Panc1 (cell line): Measurements from ENCODE around the gene CNPY2. TPM values are rescaled to one million over a fixed set of nuclear protein-coding genes. Genes with fewer than 3 reads are reported as not detected.

Experiments
- ATAC-seq: fragments of 200-7000 bp; cut with Tn5 transposase; 2 replicates; pipeline ENCODE4 v1.9.1; 2020; ENCODE audit warnings: mild to moderate bottlenecking, moderate library complexity
- BruUV-seq: library from RNA; stranded (reverse); fragments of 400-500 nt; replicated peaks from 2 replicates; lab custom pipeline; 2021; lab: Mats Ljungman, UMichigan
- CTCF ChIA-PET: fragments of 300-600 bp; sonication (Branson Sonifier 250); formaldehyde crosslinking; loops from one replicate; lab custom pipeline; 2022; ENCODE audit warnings: antibody characterized with exemption; lab: Charles Lee
- POLR2A ChIA-PET: fragments of 300-600 bp; sonication (Branson Sonifier 250); formaldehyde crosslinking; loops from one replicate; lab custom pipeline; 2022; ENCODE audit warnings: antibody characterized with exemption; lab: Charles Lee
- DNase-seq: peaks from one replicate; pipeline ENCODE4 v3.0.0-alpha.2; 2010; ENCODE audit warnings: low read depth, low spot score
- H3K27ac ChIP-seq: 2 replicates; pipeline ENCODE4 v1.5.1; 2011; ENCODE audit warnings: mild to moderate bottlenecking, low read length, inconsistent platforms
- H3K27me3 ChIP-seq: fragments of 200-500 bp; sonication (Bioruptor generic); 2 replicates; pipeline ENCODE4 v1.6.0; 2014; ENCODE audit warnings: low read length, inconsistent platforms; ENCODE audit not compliant: control insufficient read depth, insufficient read depth
- H3K36me3 ChIP-seq: fragments of 200-500 bp; sonication (Bioruptor generic); 2 replicates; pipeline ENCODE4 v1.5.1; 2014; ENCODE audit warnings: inconsistent platforms, mild to moderate bottlenecking, low read length, moderate library complexity; ENCODE audit not compliant: control insufficient read depth, insufficient read depth
- H3K4me1 ChIP-seq: 2 replicates; pipeline ENCODE4 v1.5.1; 2011; ENCODE audit warnings: inconsistent platforms, mild to moderate bottlenecking, low read length, moderate library complexity; ENCODE audit not compliant: control insufficient read depth, insufficient read depth
- H3K4me3 ChIP-seq, 2 experiments: 2 replicates each; pipeline ENCODE4 v1.5.1; 2011 to 2012; ENCODE audit warnings: low read depth in 2 of 2, low read length in 2 of 2, mild to moderate bottlenecking in 2 of 2, inconsistent platforms in 1 of 2, moderate library complexity in 1 of 2
- H3K9me3 ChIP-seq: fragments of 200-500 bp; sonication (Bioruptor generic); 2 replicates; pipeline ENCODE4 v1.5.1; 2014; ENCODE audit warnings: low read depth, mild to moderate bottlenecking, inconsistent platforms, low read length, moderate library complexity; ENCODE audit not compliant: control insufficient read depth, insufficient read depth
- CTCF ChIP-seq: fragments of 450-650 bp; IDR thresholded peaks from 2 replicates; pipeline ENCODE4 v1.5.1; 2017; ENCODE audit warnings: mild to moderate bottlenecking
- POLR2AphosphoS5 ChIP-seq: IDR thresholded peaks from 2 replicates; pipeline ENCODE4 v1.6.1; 2012; ENCODE audit warnings: mild to moderate bottlenecking, low read depth, low read length, moderate library complexity
- SIN3A ChIP-seq: IDR thresholded peaks from 2 replicates; pipeline ENCODE4 v1.6.1; 2012; ENCODE audit warnings: low read depth, mild to moderate bottlenecking, low read length, moderate library complexity, borderline replicate concordance; ENCODE audit not compliant: insufficient read depth
- TCF7L2 ChIP-seq: IDR thresholded peaks from 2 replicates; pipeline ENCODE4 v1.6.1; 2011; ENCODE audit warnings: mild to moderate bottlenecking, low read depth, low read length, inconsistent platforms
- in situ Hi-C: cut with HindIII; loops from 2 replicates; pipeline ENCODE4 v1.10.0; 2016; ENCODE audit warnings: low sequenced_read_pairs, low pct_unique_long_range_greater_than_20kb
- intact Hi-C: fragments of 100-400 bp; cut with micrococcal nuclease; formaldehyde crosslinking; loops from one replicate; pipeline ENCODE4 v1.10.0; 2022; ENCODE audit not compliant: unreplicated experiment
- total RNA-seq: library from RNA; stranded (reverse); gene quantifications from one replicate; pipeline ENCODE4 v1.2.1, GENCODE V29; 2021; ENCODE audit not compliant: unreplicated experiment
- TF ChIP-seq, protein P1 (sequence below), 2 experiments: IDR thresholded peaks; 2 replicates each; pipeline ENCODE4 v1.6.1; 2011 to 2012; ENCODE audit warnings: low read depth in 2 of 2, control low read depth in 1 of 2, low read length in 1 of 2, mild to moderate bottlenecking in 1 of 2, moderate library complexity in 1 of 2; ENCODE audit not compliant: insufficient read depth in 1 of 2

The CNPY2 gene
- total RNA-seq, 1 experiment from 2014 or later: 115 TPM

DNA sequence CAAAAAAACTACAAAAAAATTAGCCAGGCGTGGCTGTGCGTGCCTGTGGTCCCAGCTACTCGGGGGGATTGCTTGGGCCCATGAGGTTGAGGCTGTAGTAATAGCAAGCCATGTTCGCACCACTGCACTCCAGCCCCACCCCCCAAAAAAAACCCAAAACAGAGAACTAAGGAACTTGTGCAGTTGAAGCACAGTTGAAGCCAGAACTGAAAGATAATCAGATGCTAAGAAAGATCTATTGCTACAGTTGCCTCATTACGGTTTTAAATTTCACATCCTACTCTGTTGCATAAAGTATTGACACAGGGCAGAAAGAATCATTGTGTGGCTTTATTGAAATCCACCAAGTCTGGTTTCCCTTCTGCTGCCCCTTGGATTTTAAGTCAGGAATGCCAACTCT, 19.5 kb downstream of the CNPY2 start:
- no peak overlapping the region for H3K27ac ChIP-seq
- no peak for ATAC-seq
- BruUV-seq: no TSS peak
- ChIA-PET CTCF (no interaction called here), POLR2A (no interaction called here)
- no peak for DNase-seq
- H3K4me3 ChIP-seq: no peak overlapping the region
- no peaks in the 10 kb centered on the region for H3K27me3 ChIP-seq
- TF ChIP-seq SIN3A (no peak), POLR2AphosphoS5 (no peak), CTCF (no peak), TCF7L2 (no peak)
- TF ChIP-seq, protein P1, sequence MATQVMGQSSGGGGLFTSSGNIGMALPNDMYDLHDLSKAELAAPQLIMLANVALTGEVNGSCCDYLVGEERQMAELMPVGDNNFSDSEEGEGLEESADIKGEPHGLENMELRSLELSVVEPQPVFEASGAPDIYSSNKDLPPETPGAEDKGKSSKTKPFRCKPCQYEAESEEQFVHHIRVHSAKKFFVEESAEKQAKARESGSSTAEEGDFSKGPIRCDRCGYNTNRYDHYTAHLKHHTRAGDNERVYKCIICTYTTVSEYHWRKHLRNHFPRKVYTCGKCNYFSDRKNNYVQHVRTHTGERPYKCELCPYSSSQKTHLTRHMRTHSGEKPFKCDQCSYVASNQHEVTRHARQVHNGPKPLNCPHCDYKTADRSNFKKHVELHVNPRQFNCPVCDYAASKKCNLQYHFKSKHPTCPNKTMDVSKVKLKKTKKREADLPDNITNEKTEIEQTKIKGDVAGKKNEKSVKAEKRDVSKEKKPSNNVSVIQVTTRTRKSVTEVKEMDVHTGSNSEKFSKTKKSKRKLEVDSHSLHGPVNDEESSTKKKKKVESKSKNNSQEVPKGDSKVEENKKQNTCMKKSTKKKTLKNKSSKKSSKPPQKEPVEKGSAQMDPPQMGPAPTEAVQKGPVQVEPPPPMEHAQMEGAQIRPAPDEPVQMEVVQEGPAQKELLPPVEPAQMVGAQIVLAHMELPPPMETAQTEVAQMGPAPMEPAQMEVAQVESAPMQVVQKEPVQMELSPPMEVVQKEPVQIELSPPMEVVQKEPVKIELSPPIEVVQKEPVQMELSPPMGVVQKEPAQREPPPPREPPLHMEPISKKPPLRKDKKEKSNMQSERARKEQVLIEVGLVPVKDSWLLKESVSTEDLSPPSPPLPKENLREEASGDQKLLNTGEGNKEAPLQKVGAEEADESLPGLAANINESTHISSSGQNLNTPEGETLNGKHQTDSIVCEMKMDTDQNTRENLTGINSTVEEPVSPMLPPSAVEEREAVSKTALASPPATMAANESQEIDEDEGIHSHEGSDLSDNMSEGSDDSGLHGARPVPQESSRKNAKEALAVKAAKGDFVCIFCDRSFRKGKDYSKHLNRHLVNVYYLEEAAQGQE (IDR thresholded peaks at IDR 0.05; ENCODE audit: insufficient read depth in 1 of 2, low read depth in 2 of 2, low read length in 1 of 2): no peak
- H3K4me1 ChIP-seq: peaks cover 7% of the 10 kb centered on the region
- in situ Hi-C loops (no loop called here), intact Hi-C loops (no loop called here)
- no peaks in the 10 kb centered on the region for H3K9me3 ChIP-seq
- H3K36me3 ChIP-seq: peaks cover 8% of the 10 kb centered on the region

- ATAC-seq (no peak), DNase-seq (no peak)
- intact Hi-C loops (no loop called here), in situ Hi-C loops (no loop called here)
- ChIA-PET CTCF (interaction anchor here (0.5 kb wide), 1 partner anchor 43 kb away, joined by 4 read pairs; no protein-coding TSS in a partner anchor), POLR2A (no interaction called here)
- Histone ChIP-seq H3K4me1 (no peaks in the 10 kb centered on the region), H3K9me3 (no peaks in the 10 kb centered on the region), H3K36me3 (peaks cover 4% of the 10 kb centered on the region; the same call in 1 of the 2 replicates), H3K4me3 (no peak overlapping the region), H3K27me3 (no peaks in the 10 kb centered on the region), H3K27ac (no peak overlapping the region)
- TF ChIP-seq, protein P1 (IDR thresholded peaks at IDR 0.05; ENCODE audit: insufficient read depth in 1 of 2, low read depth in 2 of 2, low read length in 1 of 2): no peak
- TF ChIP-seq TCF7L2 (no peak), CTCF (no peak), POLR2AphosphoS5 (no peak), SIN3A (no peak)
- BruUV-seq: no TSS peak
Measured at GRCh38 chr12:56293795-56294194, 22.0 kb downstream of the CNPY2 start.
